GM12872 (cell line): ENCODE measurements around the gene FGF23.
A peak's percentile ranks its signal among the peaks of the same experiment; 100 is the strongest.

Source experiments
- TF ChIP-seq, protein P1 (sequence below): IDR thresholded peaks from 3 replicates; pipeline ENCODE4 v1.5.1; 2011; ENCODE audit warnings: low read depth, mild to moderate bottlenecking, low read length, moderate library complexity; ENCODE audit not compliant: insufficient read depth

FGF23 gene

DNA sequence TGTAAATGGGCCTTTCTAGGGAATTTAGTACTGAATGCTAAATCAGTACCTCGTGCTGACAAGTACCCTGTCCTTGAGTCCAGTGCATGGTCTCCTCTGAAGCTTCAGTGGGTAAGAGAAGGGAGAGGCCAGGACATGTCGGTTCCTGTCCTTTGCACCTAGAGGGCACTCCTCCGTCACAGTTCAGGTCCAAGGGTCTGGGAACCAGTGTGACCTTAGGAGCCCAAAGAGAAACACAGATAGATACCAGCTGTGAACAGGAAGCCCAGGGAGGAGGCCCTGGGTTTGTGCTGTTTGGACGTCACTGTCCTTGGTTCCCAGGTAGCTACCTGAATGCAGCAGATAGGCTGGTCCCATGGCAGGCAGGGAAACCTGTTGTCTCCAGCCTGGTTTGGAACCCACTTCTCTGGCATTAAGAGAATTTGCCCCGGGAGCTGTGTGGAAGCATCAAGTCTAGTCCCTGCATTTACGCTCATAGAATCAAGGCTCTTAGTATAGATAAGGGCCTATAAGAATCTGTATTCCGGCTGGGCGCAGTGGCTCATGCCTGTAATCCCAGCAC lies 3.9 kb upstream of the FGF23 start:
- TF ChIP-seq, protein P1, sequence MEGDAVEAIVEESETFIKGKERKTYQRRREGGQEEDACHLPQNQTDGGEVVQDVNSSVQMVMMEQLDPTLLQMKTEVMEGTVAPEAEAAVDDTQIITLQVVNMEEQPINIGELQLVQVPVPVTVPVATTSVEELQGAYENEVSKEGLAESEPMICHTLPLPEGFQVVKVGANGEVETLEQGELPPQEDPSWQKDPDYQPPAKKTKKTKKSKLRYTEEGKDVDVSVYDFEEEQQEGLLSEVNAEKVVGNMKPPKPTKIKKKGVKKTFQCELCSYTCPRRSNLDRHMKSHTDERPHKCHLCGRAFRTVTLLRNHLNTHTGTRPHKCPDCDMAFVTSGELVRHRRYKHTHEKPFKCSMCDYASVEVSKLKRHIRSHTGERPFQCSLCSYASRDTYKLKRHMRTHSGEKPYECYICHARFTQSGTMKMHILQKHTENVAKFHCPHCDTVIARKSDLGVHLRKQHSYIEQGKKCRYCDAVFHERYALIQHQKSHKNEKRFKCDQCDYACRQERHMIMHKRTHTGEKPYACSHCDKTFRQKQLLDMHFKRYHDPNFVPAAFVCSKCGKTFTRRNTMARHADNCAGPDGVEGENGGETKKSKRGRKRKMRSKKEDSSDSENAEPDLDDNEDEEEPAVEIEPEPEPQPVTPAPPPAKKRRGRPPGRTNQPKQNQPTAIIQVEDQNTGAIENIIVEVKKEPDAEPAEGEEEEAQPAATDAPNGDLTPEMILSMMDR, result peak; percentile 40; the same call in 2 of the 3 replicates

DNA sequence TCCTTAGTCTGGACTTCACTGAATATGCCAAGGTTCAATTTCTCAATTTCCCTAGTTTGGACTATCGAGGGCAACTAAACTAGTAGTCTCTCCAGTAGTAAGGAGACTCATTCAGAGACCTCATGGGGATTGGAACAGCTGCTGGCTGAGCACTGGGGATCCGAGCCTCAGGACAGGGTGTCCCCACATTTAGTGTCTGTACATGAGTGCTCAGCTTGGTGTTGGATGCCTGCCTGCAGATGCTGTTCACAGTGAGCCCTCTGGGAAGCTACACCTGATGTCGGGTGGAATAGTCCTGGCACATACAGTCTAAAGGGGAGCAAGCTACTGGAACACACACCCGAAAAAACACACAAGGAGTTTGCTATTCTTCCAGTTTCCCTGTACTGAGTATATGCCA lies 820 bp upstream of the FGF23 start:
- TF ChIP-seq, protein P1, result no peak

DNA sequence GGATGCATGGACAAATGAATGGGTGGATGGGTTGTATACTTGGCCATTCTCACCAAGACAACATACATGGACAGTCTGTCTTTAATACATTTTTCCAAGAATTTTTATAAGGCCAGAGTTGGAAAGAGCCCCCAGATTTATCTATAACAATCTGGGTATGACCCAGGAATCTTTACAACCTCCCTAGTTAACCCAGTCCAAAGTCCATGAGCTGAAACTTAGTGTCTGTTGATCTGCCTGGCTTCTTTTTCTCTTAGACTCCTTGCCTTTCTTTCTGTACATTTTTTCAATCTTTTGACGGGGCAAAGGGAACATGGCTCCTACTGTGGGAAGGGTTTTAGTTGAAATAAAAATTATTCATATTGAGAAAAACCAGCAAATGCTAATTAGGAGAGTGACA lies 740 bp downstream of the FGF23 start:
- TF ChIP-seq, protein P1, result no peak

DNA sequence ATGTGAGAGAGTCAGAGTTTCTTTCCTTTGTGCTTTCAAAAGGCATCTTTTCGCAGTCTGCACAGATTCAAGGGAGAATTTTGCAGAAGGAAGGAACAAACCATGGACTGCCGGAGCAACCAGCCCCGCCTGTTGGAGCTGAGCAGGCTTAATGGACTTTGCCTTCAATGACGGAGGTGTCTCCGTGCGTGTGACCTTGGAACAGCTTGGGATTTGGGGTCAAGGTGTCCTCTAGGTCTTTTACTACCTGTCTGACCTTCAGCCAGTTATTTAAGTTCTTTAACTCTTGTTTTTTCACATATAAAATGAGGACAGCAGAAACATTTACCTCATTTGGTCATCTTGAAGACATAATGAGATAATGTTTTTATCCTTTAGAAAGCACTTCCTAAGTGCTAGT lies 4.1 kb downstream of the FGF23 start:
- TF ChIP-seq, protein P1, result no peak

DNA sequence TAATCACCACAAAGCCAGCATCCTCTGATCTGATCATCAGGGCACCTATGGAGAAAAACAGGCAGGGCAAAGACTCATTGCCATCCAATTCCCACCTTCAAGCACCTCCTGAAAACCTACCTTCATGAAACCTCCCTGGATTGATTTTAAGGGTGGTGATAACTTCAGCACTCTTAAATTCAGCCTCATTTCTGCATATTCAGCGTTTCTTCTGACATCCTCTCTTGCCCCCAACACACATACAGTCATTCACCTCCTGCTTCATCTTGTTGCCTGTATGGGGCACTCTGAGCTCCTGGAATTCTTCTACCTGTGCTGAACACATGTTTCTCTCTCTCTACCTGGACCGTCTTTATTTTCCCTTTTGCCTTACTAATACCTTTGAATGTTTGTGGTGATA lies 6.9 kb downstream of the FGF23 start:
- TF ChIP-seq, protein P1, result no peak

DNA sequence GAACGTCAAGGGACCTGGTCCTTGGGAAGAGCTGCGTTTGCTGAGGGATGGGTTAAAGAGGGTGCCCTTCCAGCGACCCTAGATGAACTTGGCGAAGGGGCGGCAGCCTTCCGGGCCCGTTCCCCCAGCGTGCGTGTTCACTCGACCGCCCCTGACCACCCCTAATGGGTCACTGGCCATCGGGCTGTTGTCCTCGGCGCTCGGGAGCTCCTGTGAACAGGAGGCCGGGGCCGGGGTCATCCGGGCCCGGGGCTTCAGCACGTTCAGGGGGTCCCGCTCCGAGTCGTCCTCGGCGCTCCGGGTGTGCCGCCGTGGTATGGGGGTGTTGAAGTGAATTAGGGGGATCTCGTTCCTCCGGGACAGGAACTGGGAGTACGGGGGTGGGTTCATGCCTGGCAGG lies 9.2 kb downstream of the FGF23 start:
- TF ChIP-seq, protein P1, result no peak

DNA sequence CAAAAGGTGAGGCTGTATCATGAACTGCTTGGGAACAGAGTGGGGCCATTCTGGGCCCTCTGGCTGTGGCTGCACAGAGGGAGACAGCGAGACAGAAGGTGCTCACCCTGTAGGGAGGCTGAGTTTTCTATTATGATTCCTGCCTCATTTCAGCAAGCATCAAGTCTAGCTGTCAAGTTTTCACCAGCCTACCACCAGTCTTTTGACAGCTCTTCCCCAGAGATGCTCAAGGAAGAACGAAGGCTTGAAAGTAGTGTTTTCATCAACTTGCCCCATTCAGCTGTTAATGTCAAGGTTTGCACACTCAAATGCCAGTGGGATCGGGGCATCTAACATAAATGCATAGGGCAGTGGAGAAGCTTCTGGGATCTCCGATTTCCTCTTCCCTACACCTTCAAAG lies 10.0 kb downstream of the FGF23 start:
- TF ChIP-seq, protein P1, result no peak
